ENCODE measurements around the gene MYCBPAP.

The MYCBPAP gene

GRCh38 chr17:50558941-50559614, 50.8 kb downstream of the MYCBPAP start:
- no peak for DNase-seq

- peak; percentile 27 for DNase-seq
Measured at GRCh38 chr17:50559674-50560184, 51.5 kb downstream of the MYCBPAP start.

GRCh38 chr17:50560185-50560824, 52.1 kb downstream of the MYCBPAP start, which contains the start of gene CACNA1G:
TSS of gene CACNA1G (plus strand) at chr17:50560715. CDS start at chr17:50561460, 745 bp downstream.
- DNase-seq = peak; percentile 91

GRCh38 chr17:50560931-50561745, 52.9 kb downstream of the MYCBPAP start:
- no peak for DNase-seq

GRCh38 chr17:50561746-50562141, 53.5 kb downstream of the MYCBPAP start:
- no peak for DNase-seq

GRCh38 chr17:50562242-50563091, 54.2 kb downstream of the MYCBPAP start:
- DNase-seq = no peak

GRCh38 chr17:50563092-50563511, 54.9 kb downstream of the MYCBPAP start:
- no peak for DNase-seq

- DNase-seq = no peak
Measured at GRCh38 chr17:50564916-50565315, 56.7 kb downstream of the MYCBPAP start.

- DNase-seq = peak; percentile 39
Measured at GRCh38 chr17:50565402-50566350, 57.4 kb downstream of the MYCBPAP start.

GRCh38 chr17:50566886-50567285, 58.6 kb downstream of the MYCBPAP start:
- DNase-seq = no peak

- no peak for DNase-seq
Measured at GRCh38 chr17:50568659-50569058, 60.4 kb downstream of the MYCBPAP start.

- no peak for DNase-seq
Measured at GRCh38 chr17:50569592-50569991, 61.4 kb downstream of the MYCBPAP start.

- DNase-seq = no peak
Measured at GRCh38 chr17:50570032-50570431, 61.8 kb downstream of the MYCBPAP start.

GRCh38 chr17:50570528-50570927, 62.3 kb downstream of the MYCBPAP start:
- no peak for DNase-seq

- DNase-seq = no peak
Measured at GRCh38 chr17:50571681-50572080, 63.4 kb downstream of the MYCBPAP start.

GRCh38 chr17:50572541-50572940, 64.3 kb downstream of the MYCBPAP start:
- no peak for DNase-seq

- no peak for DNase-seq
Measured at GRCh38 chr17:50573866-50574611, 65.8 kb downstream of the MYCBPAP start.

- DNase-seq = no peak
Measured at GRCh38 chr17:50575581-50576210, 67.5 kb downstream of the MYCBPAP start.

- DNase-seq = no peak
Measured at GRCh38 chr17:50576864-50577263, 68.6 kb downstream of the MYCBPAP start.

- DNase-seq = no peak
Measured at GRCh38 chr17:50577451-50577954, 69.3 kb downstream of the MYCBPAP start.
